ENCODE results near the gene NPHP1. TPM values are rescaled to one million over a fixed set of nuclear protein-coding genes. Genes with fewer than 3 reads are reported as not detected.

The NPHP1 gene
- total and polyA plus RNA-seq, 2 of the 8 experiments (the other 6 are each of a cell fraction or from before 2014, with no cell fraction given) = 1.4 to 2.8 TPM

DNA sequence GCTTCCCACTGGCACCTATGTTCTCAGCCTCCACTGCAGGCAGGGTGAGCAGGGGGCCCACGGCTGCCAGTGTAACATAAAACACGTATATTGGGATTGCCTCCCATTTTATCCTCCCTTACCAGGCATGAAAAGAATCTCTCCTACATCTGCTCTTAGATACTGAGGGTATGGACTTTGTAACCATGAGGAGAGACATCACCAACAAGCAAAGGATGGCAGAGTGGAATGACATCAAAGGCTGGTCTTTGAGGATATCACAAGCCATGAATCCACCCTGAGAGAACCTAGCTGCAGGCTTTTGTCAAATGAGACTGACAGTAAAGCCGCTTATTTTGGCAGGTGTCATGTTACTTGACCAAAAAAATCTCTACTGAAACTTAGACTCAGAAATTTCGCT is 7.4 kb downstream of the NPHP1 start:
- Histone ChIP-seq H4K8ac (ENCODE audit: extremely low read depth, insufficient read depth, low read length) (no peak overlapping the region), H4K5ac (ENCODE audit: insufficient read length, low read depth, low read length) (no peak overlapping the region), H4K91ac (replicated peaks; ENCODE audit: insufficient read length, low read length) (no peak overlapping the region), H3K23ac (ENCODE audit: insufficient read length) (no peak overlapping the region), H3K9ac (replicated peaks in 1 of 4; ENCODE audit: extremely low read depth in 1 of 4, low read depth in 3 of 4, low read length in 3 of 4) (no peak overlapping the region), H2BK5ac (ENCODE audit: low read depth, low read length) (no peak overlapping the region), H2AFZ (ENCODE audit: low read length) (no peak overlapping the region), H2BK12ac (ENCODE audit: low read depth, low read length) (no peak overlapping the region), H3K79me1 (ENCODE audit: low read depth, low read length) (no peaks in the 10 kb centered on the region), H3K56ac (replicated peaks; ENCODE audit: insufficient read length, low read depth, low read length) (no peak overlapping the region), H3K4me1 (replicated peaks in 1 of 4; ENCODE audit: control insufficient read depth in 3 of 4, insufficient read depth in 4 of 4, low read length in 3 of 4) (0 out of 7 replicates have a peak, but pooled peaks cover 0 to 2% (median 0%) of the 10 kb centered on the region in 4 experiments), H3K27me3 (replicated peaks in 1 of 4; ENCODE audit: control insufficient read depth in 3 of 4, extremely low read depth in 1 of 4, insufficient read depth in 3 of 4, low read length in 3 of 4) (no peaks in the 10 kb centered on the region), H3K4me2 (ENCODE audit: insufficient read depth in 1 of 2, low read depth in 2 of 2, low read length in 2 of 2) (no peak overlapping the region), H3K18ac (ENCODE audit: extremely low read depth, low read length) (no peak overlapping the region), H2AK5ac (ENCODE audit: low read depth, low read length) (no peak overlapping the region), H3K9me3 (ENCODE audit: insufficient read depth in 2 of 2, low read depth in 1 of 2, low read length in 1 of 2) (no peaks in the 10 kb centered on the region), H3K4ac (replicated peaks; ENCODE audit: insufficient read length, low read depth, low read length) (no peak overlapping the region), H3K4me3 (ENCODE audit: extremely low read depth in 1 of 4, insufficient read depth in 2 of 4, low read depth in 3 of 4, low read length in 4 of 4) (no peak overlapping the region), H3K36me3 (ENCODE audit: control insufficient read depth in 2 of 4, insufficient read depth in 4 of 4, low read length in 3 of 4) (no peaks in the 10 kb centered on the region), H4K20me1 (replicated peaks in 1 of 2; ENCODE audit: control insufficient read depth in 1 of 2, insufficient read depth in 2 of 2, low read length in 2 of 2) (no peaks in the 10 kb centered on the region), H2BK15ac (ENCODE audit: low read length) (no peak overlapping the region), H2BK20ac (ENCODE audit: low read length) (no peak overlapping the region), H3K79me2 (ENCODE audit: control insufficient read depth in 1 of 2, insufficient read depth in 2 of 2, low read length in 2 of 2) (no peaks in the 10 kb centered on the region), H3K23me2 (ENCODE audit: low read depth, low read length) (no peaks in the 10 kb centered on the region), H2BK120ac (replicated peaks; ENCODE audit: low read depth, low read length) (no peak overlapping the region), H3K14ac (ENCODE audit: insufficient read length) (no peak overlapping the region), H3K27ac (ENCODE audit: low read depth, low read length) (no peak overlapping the region)
- ChIA-PET CTCF (ENCODE audit: partially characterized antibody) (no interaction called here), POLR2A (ENCODE audit: partially characterized antibody) (no interaction called here)
- FAIRE-seq = no peak
- no peak for DNase-seq (ENCODE audit: low read depth in 1 of 2, low spot score in 2 of 2)
- 82% methylated on average over 4 of the region's 4 CpGs; no CpG with 5 or more reads in 1 of the 2 experiments for WGBS, 2 experiments (ENCODE audit: extremely low coverage in 1 of 2, insufficient coverage in 1 of 2, insufficient read length in 1 of 2, insufficient replicate concordance in 2 of 2, low coverage in 1 of 2, low lambda C conversion rate in 2 of 2, missing lambda C conversion rate in 1 of 2)
- no peak for TF ChIP-seq KDM1A (IDR thresholded peaks at IDR 0.05; ENCODE audit: borderline replicate concordance, low read length)
- TF ChIP-seq HDAC6 (IDR thresholded peaks at IDR 0.05; ENCODE audit: low read depth, low read length) = no peak
- TF ChIP-seq PHF8 (conservative IDR thresholded peaks at IDR 0.05; ENCODE audit: low read depth, low read length) = no peak
- TF ChIP-seq SIX5 (IDR thresholded peaks at IDR 0.05; ENCODE audit: low read depth, low read length) = no peak
- no peak for TF ChIP-seq CHD2 (IDR thresholded peaks at IDR 0.05; ENCODE audit: low read length)
- TF ChIP-seq TBP (IDR thresholded peaks at IDR 0.05; ENCODE audit: low read depth, low read length) = no peak
- no peak for TF ChIP-seq TEAD4 (IDR thresholded peaks at IDR 0.05; ENCODE audit: low read depth, low read length)
